Measurements from ENCODE around the gene TENT4A. TPM values are rescaled to one million over a fixed set of nuclear protein-coding genes. Genes with fewer than 3 reads are reported as not detected.
"Not testable (repeated sequence)": the region's sequence is repeated elsewhere in the genome, so short reads cannot be mapped to it uniquely, and the experiment has no call there.

The TENT4A gene
- total RNA-seq, 1 donor from 2014 or later = 21.6 TPM

DNA sequence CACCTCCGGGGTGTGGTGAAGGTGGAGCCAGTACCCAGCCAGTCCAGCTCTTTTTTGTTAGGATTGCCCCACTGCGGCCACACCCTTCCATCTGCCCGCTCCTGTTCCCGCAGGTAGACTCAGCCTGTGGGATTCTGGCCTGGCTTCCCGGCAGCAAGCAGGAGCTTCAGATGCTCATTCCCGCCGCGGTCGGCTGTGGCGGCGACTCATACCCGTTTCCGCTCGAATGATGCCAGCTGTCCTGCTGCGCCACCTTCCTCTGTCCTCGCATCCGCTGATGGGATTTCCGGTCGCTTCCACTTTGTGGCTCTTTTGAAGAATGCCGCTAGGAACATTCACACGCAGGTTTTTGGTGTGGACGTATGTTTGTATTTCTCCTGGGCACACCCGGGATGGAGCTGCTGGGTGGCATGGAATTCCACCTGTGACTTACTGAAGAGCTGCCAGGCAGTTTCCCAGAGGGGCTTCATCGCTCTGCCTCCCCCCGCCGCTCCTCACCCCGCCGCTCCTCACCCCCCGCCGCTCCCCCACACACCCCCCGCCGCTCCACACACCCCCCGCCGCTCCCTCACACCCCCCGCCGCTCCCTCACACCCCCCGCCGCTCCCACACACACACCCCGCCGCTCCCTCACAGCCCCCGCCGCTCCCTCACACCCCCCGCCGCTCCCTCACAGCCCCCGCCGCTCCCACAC lies 60.3 kb downstream of the TENT4A start:
- H3K4me1 Mint-ChIP-seq (ENCODE audit: unreplicated experiment) = peaks cover 1% of the 10 kb centered on the region
- TF ChIP-seq, protein P1, sequence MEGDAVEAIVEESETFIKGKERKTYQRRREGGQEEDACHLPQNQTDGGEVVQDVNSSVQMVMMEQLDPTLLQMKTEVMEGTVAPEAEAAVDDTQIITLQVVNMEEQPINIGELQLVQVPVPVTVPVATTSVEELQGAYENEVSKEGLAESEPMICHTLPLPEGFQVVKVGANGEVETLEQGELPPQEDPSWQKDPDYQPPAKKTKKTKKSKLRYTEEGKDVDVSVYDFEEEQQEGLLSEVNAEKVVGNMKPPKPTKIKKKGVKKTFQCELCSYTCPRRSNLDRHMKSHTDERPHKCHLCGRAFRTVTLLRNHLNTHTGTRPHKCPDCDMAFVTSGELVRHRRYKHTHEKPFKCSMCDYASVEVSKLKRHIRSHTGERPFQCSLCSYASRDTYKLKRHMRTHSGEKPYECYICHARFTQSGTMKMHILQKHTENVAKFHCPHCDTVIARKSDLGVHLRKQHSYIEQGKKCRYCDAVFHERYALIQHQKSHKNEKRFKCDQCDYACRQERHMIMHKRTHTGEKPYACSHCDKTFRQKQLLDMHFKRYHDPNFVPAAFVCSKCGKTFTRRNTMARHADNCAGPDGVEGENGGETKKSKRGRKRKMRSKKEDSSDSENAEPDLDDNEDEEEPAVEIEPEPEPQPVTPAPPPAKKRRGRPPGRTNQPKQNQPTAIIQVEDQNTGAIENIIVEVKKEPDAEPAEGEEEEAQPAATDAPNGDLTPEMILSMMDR (IDR thresholded peaks at IDR 0.05) = no peak
- no peak for DNase-seq (ENCODE audit: extremely low spot score, unreplicated experiment)
- no peaks in the 10 kb centered on the region for H3K9me3 Mint-ChIP-seq (ENCODE audit: unreplicated experiment)
- H3K4me3 Mint-ChIP-seq (ENCODE audit: unreplicated experiment) = no peak overlapping the region
- no peak overlapping the region for H3K27ac Mint-ChIP-seq (ENCODE audit: unreplicated experiment)
- no peaks in the 10 kb centered on the region for H3K36me3 Mint-ChIP-seq (ENCODE audit: unreplicated experiment)
- no peaks in the 10 kb centered on the region for H3K27me3 Mint-ChIP-seq (ENCODE audit: unreplicated experiment)

DNA sequence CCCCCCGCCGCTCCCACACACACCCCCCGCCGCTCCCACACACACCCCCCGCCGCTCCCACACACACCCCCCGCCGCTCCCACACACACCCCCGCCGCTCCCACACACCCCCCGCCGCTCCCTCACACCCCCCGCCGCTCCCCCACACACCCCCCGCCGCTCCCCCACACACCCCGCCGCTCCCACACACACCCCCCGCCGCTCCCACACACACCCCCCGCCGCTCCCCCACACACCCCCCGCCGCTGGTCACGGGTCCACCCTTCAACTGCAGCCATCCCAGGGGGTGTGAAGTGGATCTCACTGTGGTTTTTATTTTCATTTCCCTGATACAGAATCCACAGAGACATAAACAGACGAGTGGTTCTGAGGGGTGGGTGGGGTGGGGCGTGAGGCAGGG lies 61.0 kb downstream of the TENT4A start:
- H3K27ac Mint-ChIP-seq (ENCODE audit: unreplicated experiment); H3K27me3 Mint-ChIP-seq (ENCODE audit: unreplicated experiment); H3K4me3 Mint-ChIP-seq (ENCODE audit: unreplicated experiment); H3K9me3 Mint-ChIP-seq (ENCODE audit: unreplicated experiment); H3K36me3 Mint-ChIP-seq (ENCODE audit: unreplicated experiment); H3K4me1 Mint-ChIP-seq (ENCODE audit: unreplicated experiment); DNase-seq (ENCODE audit: extremely low spot score, unreplicated experiment): not testable (repeated sequence)

DNA sequence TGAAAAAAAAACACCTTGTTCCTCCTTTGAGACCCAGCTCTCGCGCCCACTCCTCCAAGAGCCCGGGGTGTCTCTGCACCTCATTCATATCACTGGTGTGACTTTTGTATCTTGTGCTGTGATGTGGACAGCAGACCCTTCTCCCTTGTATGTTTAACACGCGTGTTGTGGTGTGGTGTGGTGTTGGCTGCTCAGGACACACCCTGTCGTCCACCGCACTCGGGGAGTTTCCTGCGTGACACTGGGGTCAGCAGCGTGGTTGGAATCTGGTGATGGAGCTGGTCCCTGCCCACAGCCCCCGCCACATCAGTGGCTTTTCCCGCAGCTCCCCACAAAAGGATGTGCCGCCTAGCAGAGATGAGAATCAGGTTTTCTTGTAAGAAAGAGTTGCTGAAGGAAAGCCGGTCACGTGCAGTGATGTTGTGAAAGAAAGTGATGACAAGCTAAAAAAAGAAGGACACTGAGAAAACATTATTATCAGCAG lies 61.5 kb downstream of the TENT4A start:
- H3K27me3 Mint-ChIP-seq (ENCODE audit: unreplicated experiment) = no peaks in the 10 kb centered on the region
- H3K4me1 Mint-ChIP-seq (ENCODE audit: unreplicated experiment) = peaks cover 1% of the 10 kb centered on the region
- no peaks in the 10 kb centered on the region for H3K9me3 Mint-ChIP-seq (ENCODE audit: unreplicated experiment)
- no peaks in the 10 kb centered on the region for H3K36me3 Mint-ChIP-seq (ENCODE audit: unreplicated experiment)
- H3K4me3 Mint-ChIP-seq (ENCODE audit: unreplicated experiment) = no peak overlapping the region
- H3K27ac Mint-ChIP-seq (ENCODE audit: unreplicated experiment) = no peak overlapping the region
- TF ChIP-seq, protein P1 (IDR thresholded peaks at IDR 0.05) = no peak
- no peak for DNase-seq (ENCODE audit: extremely low spot score, unreplicated experiment)

DNA sequence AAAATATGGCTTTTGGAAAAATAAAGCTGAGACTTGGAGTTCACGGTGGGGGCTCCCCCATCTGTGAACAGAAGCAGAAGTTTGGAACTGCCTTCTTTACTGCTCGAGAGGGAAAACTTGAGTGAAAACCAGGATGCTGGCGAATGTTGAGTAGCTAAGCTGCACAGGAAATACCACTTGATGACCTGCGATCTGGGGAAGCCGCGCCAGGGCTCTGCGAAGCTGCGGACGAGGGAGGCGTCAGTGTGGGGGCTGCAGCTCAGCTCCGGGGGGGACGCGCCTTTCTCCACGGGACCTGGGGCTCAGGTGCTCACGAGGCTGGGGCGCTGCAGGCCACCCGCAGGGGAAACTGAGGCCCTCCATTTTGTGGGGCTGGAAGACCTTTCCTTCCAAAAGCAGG lies 62.3 kb downstream of the TENT4A start:
- no peaks in the 10 kb centered on the region for H3K9me3 Mint-ChIP-seq (ENCODE audit: unreplicated experiment)
- H3K27ac Mint-ChIP-seq (ENCODE audit: unreplicated experiment) = no peak overlapping the region
- H3K36me3 Mint-ChIP-seq (ENCODE audit: unreplicated experiment) = no peaks in the 10 kb centered on the region
- no peak for DNase-seq (ENCODE audit: extremely low spot score, unreplicated experiment)
- no peak overlapping the region for H3K4me3 Mint-ChIP-seq (ENCODE audit: unreplicated experiment)
- peaks cover 1% of the 10 kb centered on the region for H3K4me1 Mint-ChIP-seq (ENCODE audit: unreplicated experiment)
- H3K27me3 Mint-ChIP-seq (ENCODE audit: unreplicated experiment) = no peaks in the 10 kb centered on the region
- TF ChIP-seq, protein P1 (IDR thresholded peaks at IDR 0.05) = no peak

DNA sequence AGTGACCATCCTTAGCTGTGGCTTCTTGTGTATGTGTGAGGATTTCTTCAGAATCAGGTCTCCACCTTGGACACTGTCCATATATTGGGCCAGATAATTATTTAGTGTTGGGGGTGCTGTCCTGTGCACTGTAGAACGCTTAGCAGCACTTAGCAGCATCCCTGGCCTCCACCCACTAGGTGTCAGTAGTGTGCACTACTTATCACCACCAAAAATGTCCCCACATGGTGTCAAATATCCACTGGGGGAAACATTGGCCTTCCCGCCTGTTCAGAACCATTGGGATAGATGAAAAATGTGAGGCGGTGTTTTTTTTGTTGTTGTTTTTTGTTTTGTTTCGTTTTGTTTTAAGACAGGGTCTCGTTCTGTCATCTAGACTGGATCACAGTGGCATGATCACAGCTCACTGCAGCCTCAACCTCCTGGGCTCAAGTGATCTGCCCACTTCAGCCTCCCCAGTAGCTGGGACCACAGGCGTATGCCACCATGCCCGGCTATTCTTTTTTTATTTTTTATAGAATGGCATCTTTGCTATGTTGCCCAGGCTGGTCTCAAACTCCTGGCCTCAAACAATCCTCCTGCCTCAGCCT lies 67.7 kb downstream of the TENT4A start:
- Mint-ChIP-seq H3K9me3 (ENCODE audit: unreplicated experiment) (no peaks in the 10 kb centered on the region), H3K4me3 (ENCODE audit: unreplicated experiment) (no peak overlapping the region), H3K27me3 (ENCODE audit: unreplicated experiment) (no peaks in the 10 kb centered on the region), H3K27ac (ENCODE audit: unreplicated experiment) (no peak overlapping the region), H3K36me3 (ENCODE audit: unreplicated experiment) (no peaks in the 10 kb centered on the region), H3K4me1 (ENCODE audit: unreplicated experiment) (peaks cover 3% of the 10 kb centered on the region)
- TF ChIP-seq, protein P1 (IDR thresholded peaks at IDR 0.05) = peak; percentile 33
- DNase-seq (ENCODE audit: extremely low spot score, unreplicated experiment) = no peak

Data from osteocyte (in vitro differentiated cells).